HepG2 (cell line): ENCODE data around the gene KANSL3. TPM values are rescaled to one million over a fixed set of nuclear protein-coding genes. Genes with fewer than 3 reads are reported as not detected.

Experiments used
- CAMTA2 ChIP-seq: sonication (generic); formaldehyde crosslinking; IDR thresholded peaks from 2 replicates; pipeline ENCODE4 v1.4.0; 2020; ENCODE audit warnings: mild to moderate bottlenecking, missing genetic modification reagents, borderline replicate concordance
- CHD4 ChIP-seq: fragments of 200-600 bp; sonication (generic); IDR thresholded peaks from 2 replicates; pipeline ENCODE4 v1.7.0; 2017; ENCODE audit warnings: mild to moderate bottlenecking, low read length, borderline replicate concordance
- EP300 ChIP-seq, 3 experiments: sonication (generic) in 1 of 3; formaldehyde crosslinking in 1 of 3; IDR thresholded peaks; 2 replicates each; pipeline versions ENCODE4 v1.5.1 to v1.6.1; 2011 to 2020; ENCODE audit warnings: low read depth in 2 of 3, low read length in 2 of 3, borderline replicate concordance in 1 of 3, improper control_type of control experiment in 1 of 3, mild to moderate bottlenecking in 1 of 3, missing genetic modification reagents in 1 of 3, moderate library complexity in 1 of 3
- FOXA3 ChIP-seq: IDR thresholded peaks from 2 replicates; pipeline ENCODE4 v1.6.1; 2016; ENCODE audit warnings: missing genetic modification reagents, missing compliant biosample characterization
- HNRNPL ChIP-seq: fragments of 200-400 bp; formaldehyde crosslinking; IDR thresholded peaks from 2 replicates; pipeline ENCODE4 v1.6.1; 2017; ENCODE audit warnings: mild to moderate bottlenecking, low read depth, low read length
- KDM5A ChIP-seq: fragments of 200-600 bp; sonication (generic); IDR thresholded peaks from 2 replicates; pipeline ENCODE4 v1.7.0; 2018; ENCODE audit warnings: antibody characterized with exemption, mild to moderate bottlenecking, low read length, borderline replicate concordance
- MTF1 ChIP-seq: sonication (generic); formaldehyde crosslinking; IDR thresholded peaks from 2 replicates; pipeline ENCODE4 v1.5.0; 2020; ENCODE audit warnings: missing genetic modification reagents
- NCOA1 ChIP-seq: sonication (generic); formaldehyde crosslinking; IDR thresholded peaks from 2 replicates; pipeline ENCODE4 v1.9.0; 2021; ENCODE audit warnings: missing genetic modification reagents
- PTBP1 ChIP-seq: fragments of 200-400 bp; formaldehyde crosslinking; IDR thresholded peaks from 2 replicates; pipeline ENCODE4 v1.6.1; 2018; ENCODE audit warnings: low read length, low read depth; ENCODE audit not compliant: poor library complexity, severe bottlenecking
- THYN1 ChIP-seq: sonication (generic); formaldehyde crosslinking; IDR thresholded peaks from 2 replicates; pipeline ENCODE4 v1.8.1; 2023; ENCODE audit warnings: low read depth, mild to moderate bottlenecking, moderate library complexity, missing genetic modification reagents, borderline replicate concordance
- ZNF230 ChIP-seq: sonication (generic); formaldehyde crosslinking; IDR thresholded peaks from 2 replicates; pipeline ENCODE4 v1.4.0; 2020; ENCODE audit warnings: mild to moderate bottlenecking, missing genetic modification reagents
- ZNF292 ChIP-seq: sonication (generic); formaldehyde crosslinking; IDR thresholded peaks from 2 replicates; pipeline ENCODE4 v1.8.1; 2022; ENCODE audit warnings: mild to moderate bottlenecking, low read depth, missing genetic modification reagents, borderline replicate concordance
- ZNF34 ChIP-seq: sonication (generic); formaldehyde crosslinking; IDR thresholded peaks from 2 replicates; pipeline ENCODE4 v1.4.0; 2020; ENCODE audit warnings: mild to moderate bottlenecking, missing genetic modification reagents, borderline replicate concordance
- ZNF441 ChIP-seq: sonication (generic); formaldehyde crosslinking; IDR thresholded peaks from 2 replicates; pipeline ENCODE4 v1.7.0; 2021; ENCODE audit warnings: missing genetic modification reagents, borderline replicate concordance
- polyA plus RNA-seq, 8 experiments: library from polyadenylated mRNA; depleted of rRNA in 3 of 8; stranded (reverse) in 7 of 8; unstranded in 1 of 8; fragments of >200 nt; fragmentation: Illumina TruSeq in 4 of 8; extraction: Trizol in 4 of 8; gene quantifications; 2 replicates each; pipeline versions ENCODE4 v1.2.1 to v1.2.3, GENCODE V29; 2011 to 2016; ENCODE audit warnings: low read depth in 4 of 8, missing spikeins in 1 of 8, mixed read lengths in 1 of 8; ENCODE audit not compliant: insufficient read depth in 1 of 8
- total RNA-seq, 5 experiments: library from RNA; depleted of rRNA; stranded (reverse); fragments of >200 nt; fragmentation: Illumina TruSeq; extraction: Trizol; gene quantifications; 2 replicates each; pipeline ENCODE4 v1.2.3, GENCODE V29; 2016; ENCODE audit warnings: low read depth in 1 of 5
- TF ChIP-seq, protein P1 (sequence below): sonication (generic); formaldehyde crosslinking; conservative IDR thresholded peaks from 2 replicates; pipeline ENCODE4 v1.4.0; 2020; ENCODE audit warnings: mild to moderate bottlenecking, missing genetic modification reagents, moderate library complexity
- TF ChIP-seq, protein P2 (sequence below): sonication (generic); formaldehyde crosslinking; IDR thresholded peaks from 2 replicates; pipeline ENCODE4 v1.4.0; 2020; ENCODE audit warnings: mild to moderate bottlenecking, missing genetic modification reagents, borderline replicate concordance
- TF ChIP-seq, protein P3 (sequence below): sonication (generic); formaldehyde crosslinking; IDR thresholded peaks from 2 replicates; pipeline ENCODE4 v1.9.0; 2022; ENCODE audit warnings: missing genetic modification reagents, mild to moderate bottlenecking, borderline replicate concordance

KANSL3 gene
- total and polyA plus RNA-seq, 2 of the 13 experiments (the other 11 are each of a cell fraction or from before 2014, with no cell fraction given): 20.8 to 37.3 TPM

DNA sequence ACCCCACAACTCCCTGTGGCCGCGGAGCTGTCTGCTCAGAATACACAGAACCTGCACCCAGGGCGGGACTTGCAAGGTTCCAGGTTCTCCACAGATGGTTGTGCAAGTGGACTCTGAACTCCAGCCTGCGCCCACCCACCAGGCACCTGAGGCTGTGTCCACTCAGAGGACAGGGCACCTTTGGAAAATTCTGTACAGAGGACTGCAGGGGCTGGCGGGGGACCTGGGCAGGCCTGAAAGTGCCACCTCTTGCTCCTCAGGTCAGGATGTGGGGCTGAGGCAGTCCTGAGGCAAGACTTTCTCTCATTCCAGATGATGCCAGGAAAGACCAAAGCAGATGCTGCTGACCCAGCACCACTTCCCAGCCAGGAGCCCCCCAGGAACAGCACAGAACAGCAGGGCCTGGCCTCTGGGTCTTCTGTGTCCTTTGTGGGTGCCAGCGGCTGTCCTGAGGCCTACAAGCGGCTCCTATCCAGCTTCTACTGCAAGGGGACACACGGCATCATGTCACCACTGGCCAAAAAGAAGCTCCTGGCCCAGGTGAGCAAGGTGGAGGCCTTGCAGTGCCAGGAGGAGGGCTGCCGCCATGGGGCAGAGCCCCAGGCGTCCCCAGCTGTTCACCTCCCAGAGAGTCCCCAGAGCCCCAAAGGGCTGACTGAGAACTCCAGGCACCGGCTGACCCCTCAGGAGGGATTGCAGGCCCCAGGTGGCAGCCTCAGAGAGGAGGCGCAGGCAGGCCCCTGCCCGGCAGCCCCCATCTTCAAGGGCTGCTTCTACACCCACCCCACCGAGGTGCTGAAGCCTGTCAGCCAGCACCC, 87.1 kb downstream of the KANSL3 start (continued):
- TF ChIP-seq, protein P1, sequence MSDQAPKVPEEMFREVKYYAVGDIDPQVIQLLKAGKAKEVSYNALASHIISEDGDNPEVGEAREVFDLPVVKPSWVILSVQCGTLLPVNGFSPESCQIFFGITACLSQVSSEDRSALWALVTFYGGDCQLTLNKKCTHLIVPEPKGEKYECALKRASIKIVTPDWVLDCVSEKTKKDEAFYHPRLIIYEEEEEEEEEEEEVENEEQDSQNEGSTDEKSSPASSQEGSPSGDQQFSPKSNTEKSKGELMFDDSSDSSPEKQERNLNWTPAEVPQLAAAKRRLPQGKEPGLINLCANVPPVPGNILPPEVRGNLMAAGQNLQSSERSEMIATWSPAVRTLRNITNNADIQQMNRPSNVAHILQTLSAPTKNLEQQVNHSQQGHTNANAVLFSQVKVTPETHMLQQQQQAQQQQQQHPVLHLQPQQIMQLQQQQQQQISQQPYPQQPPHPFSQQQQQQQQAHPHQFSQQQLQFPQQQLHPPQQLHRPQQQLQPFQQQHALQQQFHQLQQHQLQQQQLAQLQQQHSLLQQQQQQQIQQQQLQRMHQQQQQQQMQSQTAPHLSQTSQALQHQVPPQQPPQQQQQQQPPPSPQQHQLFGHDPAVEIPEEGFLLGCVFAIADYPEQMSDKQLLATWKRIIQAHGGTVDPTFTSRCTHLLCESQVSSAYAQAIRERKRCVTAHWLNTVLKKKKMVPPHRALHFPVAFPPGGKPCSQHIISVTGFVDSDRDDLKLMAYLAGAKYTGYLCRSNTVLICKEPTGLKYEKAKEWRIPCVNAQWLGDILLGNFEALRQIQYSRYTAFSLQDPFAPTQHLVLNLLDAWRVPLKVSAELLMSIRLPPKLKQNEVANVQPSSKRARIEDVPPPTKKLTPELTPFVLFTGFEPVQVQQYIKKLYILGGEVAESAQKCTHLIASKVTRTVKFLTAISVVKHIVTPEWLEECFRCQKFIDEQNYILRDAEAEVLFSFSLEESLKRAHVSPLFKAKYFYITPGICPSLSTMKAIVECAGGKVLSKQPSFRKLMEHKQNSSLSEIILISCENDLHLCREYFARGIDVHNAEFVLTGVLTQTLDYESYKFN (CRISPR knock-in tag): peak; percentile 23; the same call in 1 of the 2 replicates
- no peak for TF ChIP-seq PTBP1
- TF ChIP-seq, protein P2, sequence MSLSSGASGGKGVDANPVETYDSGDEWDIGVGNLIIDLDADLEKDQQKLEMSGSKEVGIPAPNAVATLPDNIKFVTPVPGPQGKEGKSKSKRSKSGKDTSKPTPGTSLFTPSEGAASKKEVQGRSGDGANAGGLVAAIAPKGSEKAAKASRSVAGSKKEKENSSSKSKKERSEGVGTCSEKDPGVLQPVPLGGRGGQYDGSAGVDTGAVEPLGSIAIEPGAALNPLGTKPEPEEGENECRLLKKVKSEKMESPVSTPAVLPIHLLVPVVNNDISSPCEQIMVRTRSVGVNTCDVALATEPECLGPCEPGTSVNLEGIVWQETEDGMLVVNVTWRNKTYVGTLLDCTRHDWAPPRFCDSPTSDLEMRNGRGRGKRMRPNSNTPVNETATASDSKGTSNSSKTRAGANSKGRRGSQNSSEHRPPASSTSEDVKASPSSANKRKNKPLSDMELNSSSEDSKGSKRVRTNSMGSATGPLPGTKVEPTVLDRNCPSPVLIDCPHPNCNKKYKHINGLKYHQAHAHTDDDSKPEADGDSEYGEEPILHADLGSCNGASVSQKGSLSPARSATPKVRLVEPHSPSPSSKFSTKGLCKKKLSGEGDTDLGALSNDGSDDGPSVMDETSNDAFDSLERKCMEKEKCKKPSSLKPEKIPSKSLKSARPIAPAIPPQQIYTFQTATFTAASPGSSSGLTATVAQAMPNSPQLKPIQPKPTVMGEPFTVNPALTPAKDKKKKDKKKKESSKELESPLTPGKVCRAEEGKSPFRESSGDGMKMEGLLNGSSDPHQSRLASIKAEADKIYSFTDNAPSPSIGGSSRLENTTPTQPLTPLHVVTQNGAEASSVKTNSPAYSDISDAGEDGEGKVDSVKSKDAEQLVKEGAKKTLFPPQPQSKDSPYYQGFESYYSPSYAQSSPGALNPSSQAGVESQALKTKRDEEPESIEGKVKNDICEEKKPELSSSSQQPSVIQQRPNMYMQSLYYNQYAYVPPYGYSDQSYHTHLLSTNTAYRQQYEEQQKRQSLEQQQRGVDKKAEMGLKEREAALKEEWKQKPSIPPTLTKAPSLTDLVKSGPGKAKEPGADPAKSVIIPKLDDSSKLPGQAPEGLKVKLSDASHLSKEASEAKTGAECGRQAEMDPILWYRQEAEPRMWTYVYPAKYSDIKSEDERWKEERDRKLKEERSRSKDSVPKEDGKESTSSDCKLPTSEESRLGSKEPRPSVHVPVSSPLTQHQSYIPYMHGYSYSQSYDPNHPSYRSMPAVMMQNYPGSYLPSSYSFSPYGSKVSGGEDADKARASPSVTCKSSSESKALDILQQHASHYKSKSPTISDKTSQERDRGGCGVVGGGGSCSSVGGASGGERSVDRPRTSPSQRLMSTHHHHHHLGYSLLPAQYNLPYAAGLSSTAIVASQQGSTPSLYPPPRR (CRISPR knock-in tag): 0 out of 2 replicates have a peak, but pooled peaks have one; percentile 42
- 0 out of 2 replicates have a peak, but pooled peaks have one; percentile 26 for TF ChIP-seq HNRNPL
- no peak for TF ChIP-seq ZNF441
- TF ChIP-seq ZNF34 (CRISPR knock-in tag): no peak
- no peak for TF ChIP-seq MTF1
- TF ChIP-seq, protein P3, sequence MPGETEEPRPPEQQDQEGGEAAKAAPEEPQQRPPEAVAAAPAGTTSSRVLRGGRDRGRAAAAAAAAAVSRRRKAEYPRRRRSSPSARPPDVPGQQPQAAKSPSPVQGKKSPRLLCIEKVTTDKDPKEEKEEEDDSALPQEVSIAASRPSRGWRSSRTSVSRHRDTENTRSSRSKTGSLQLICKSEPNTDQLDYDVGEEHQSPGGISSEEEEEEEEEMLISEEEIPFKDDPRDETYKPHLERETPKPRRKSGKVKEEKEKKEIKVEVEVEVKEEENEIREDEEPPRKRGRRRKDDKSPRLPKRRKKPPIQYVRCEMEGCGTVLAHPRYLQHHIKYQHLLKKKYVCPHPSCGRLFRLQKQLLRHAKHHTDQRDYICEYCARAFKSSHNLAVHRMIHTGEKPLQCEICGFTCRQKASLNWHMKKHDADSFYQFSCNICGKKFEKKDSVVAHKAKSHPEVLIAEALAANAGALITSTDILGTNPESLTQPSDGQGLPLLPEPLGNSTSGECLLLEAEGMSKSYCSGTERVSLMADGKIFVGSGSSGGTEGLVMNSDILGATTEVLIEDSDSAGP (CRISPR knock-in tag): no peak
- peak; percentile 13; the same call in 1 of the 2 replicates for TF ChIP-seq FOXA3 (CRISPR knock-in tag)
- TF ChIP-seq CAMTA2 (CRISPR knock-in tag): peak; percentile 1; the same call in 1 of the 2 replicates
- TF ChIP-seq KDM5A: no peak
- TF ChIP-seq ZNF230: 0 out of 2 replicates have a peak, but pooled peaks have one; percentile 25
- no peak for TF ChIP-seq CHD4
- TF ChIP-seq ZNF292 (CRISPR knock-in tag): 0 out of 2 replicates have a peak, but pooled peaks have one; percentile 11
- peak in 1 of 2 experiments; percentile 47; a peak in 2 of 4 replicates for TF ChIP-seq EP300 (IDR thresholded peaks at IDR 0.05; ENCODE audit: low read depth in 2 of 2, low read length in 2 of 2)
- TF ChIP-seq EP300 (CRISPR knock-in tag; IDR thresholded peaks at IDR 0.05; ENCODE audit: borderline replicate concordance): no peak
- peak; percentile 13 for TF ChIP-seq NCOA1 (CRISPR knock-in tag)
- no peak for TF ChIP-seq THYN1 (CRISPR knock-in tag)
